Cerebellar cortex (tissue), 1 donor: ENCODE results near the gene PORCN.

ENCODE experiments used
- DNase-seq: peaks from one replicate; pipeline ENCODE4 v3.0.0-alpha.2; 2015; ENCODE audit warnings: low spot score

Gene PORCN

DNA sequence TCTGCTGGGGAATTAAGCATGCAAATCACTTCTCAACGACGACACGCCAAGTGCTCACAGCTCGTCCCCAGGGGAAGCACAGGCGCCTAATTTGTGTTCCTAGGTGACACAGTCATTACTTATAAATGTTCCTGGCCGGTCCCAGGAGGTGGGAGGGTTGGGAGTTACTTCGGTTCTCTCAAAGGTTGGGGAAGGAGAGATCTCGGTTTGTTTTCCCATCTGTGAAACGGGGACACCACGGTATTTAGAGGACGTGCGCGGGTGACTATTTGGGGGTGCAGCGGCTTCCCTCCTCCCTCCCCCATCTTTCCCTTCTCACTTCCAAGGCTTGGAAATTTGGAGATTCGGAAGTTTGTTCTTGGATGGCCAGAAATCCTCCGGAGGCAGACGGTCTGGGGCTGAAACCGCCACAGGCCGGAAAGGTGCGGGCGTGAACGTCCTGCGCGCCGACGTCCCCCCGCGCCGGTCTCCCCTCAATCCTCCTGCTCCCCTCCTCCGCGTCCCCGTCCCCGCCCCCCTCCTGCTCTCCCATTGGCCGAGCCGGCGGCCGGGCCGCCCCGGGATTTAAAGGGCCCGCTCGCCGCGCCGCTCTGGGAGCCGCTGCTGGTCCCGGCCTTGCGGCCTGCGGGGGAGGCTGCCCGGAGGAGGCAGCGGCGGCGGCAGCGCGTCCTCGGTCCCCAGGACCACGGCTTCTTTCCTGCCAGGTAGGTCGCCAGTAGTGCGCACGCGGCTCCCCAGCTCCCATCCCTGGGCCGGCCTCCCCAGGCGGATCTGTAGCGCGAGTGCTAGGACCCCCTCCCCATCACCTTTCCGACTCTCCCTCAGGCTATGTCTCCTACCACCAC is at the start of gene PORCN:
Gene PORCN (plus strand): TSS at position 593 of the 845 bp plus-strand sequence. CDS start 829 bp downstream, outside the sequence.
- peak; percentile 75 for DNase-seq

DNA sequence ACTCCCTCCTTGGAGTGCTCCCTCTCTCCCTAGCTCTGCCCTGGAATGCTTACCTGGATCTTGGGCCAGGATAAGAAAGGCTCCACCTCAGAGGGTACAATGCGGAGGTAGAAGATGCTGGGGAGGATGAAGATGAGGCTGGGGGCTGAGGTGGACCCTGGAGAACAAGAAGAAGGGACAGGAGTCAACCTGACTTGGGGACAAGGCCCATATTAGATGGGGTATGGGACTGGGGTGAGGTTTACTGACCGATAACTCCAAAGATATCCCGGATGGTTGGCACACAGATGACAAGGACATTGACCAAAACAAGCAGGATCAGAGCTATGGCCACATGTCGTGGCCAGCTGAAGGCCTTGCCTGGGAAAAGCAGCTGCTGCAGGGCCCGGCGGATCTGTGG is 49.3 kb upstream of the PORCN start:
- no peak for DNase-seq

- DNase-seq = no peak
Measured at GRCh38 chrX:48460031-48460430, 48.8 kb upstream of the PORCN start.

- DNase-seq = no peak
Measured at GRCh38 chrX:48460606-48461005, 48.2 kb upstream of the PORCN start.

- DNase-seq = no peak
Measured at GRCh38 chrX:48461830-48462229, 47.0 kb upstream of the PORCN start.

GRCh38 chrX:48465336-48465933 is 43.4 kb upstream of the PORCN start:
- no peak for DNase-seq

DNA sequence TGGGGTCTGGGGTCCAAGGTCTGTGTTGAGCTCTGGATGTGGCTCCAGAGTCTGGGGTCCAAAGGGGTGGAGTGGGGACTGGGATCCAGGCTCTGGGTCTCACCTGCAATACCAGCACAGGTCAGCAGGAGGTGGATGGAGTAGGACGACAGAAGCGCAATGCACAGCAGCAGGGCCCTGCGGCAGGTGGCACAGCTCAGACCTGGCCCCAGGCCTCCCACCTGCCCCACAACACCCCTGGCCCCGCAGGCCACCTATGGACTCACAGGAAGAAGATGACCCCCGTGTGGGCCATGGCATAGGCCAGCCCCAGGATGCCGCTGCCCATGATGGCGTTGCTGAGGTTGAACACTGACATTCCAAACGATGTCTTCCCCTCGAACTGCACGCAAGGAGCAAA is 42.1 kb upstream of the PORCN start:
- DNase-seq = no peak

DNA sequence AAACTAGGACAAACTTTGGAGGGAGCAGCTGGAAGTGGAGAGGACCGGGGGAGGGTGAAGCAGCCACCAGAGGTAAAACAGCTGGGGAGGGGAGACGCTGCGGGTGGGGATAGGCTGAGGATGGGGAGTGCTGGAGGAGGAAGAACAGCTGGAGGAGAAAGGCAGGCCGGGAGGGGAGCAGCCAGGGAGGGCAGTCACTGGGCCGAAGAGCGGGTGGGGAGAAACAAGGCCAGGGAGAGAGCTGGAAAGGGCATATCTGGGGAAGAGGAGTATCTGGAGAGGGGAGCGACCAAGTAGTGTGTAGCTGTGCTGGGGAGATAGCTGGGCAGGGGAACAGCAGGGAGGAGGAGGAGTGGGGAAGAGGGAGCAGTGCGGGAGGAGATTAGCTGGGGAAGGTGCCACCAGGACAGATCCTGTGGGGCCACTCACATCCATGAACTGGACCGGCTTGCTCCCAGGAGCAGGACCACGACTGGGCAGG is 41.5 kb upstream of the PORCN start:
- no peak for DNase-seq

GRCh38 chrX:48468247-48468671 is 40.5 kb upstream of the PORCN start:
- DNase-seq = no peak

- no peak for DNase-seq
Measured at GRCh38 chrX:48468693-48469691, 39.8 kb upstream of the PORCN start.

GRCh38 chrX:48470110-48470832 is 38.5 kb upstream of the PORCN start, which contains the start of gene SLC38A5:
Gene SLC38A5, minus strand, starts transcription at chrX:48470260. Its CDS starts 2,336 bp downstream, at chrX:48467924.
- no peak for DNase-seq

- no peak for DNase-seq
Measured at GRCh38 chrX:48470833-48471118, 38.0 kb upstream of the PORCN start.

DNA sequence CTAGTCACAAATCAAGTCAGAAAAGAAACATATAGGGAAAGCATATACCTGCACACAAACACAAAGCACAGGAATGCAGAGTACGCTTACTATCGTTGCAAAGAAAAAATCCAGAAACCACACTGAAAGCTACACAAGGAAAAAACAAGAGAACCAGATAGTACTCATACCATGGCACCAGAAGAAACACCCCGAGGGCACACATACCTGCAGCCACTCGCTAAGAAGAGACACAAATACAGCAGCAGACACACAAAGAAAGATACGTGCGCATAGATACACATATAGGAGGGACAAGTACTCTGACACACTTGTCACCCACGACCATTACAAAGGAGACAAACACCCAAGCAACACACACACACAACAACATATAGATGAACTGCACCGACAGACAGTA is 37.3 kb upstream of the PORCN start:
- DNase-seq = no peak

- DNase-seq = no peak
Measured at GRCh38 chrX:48472225-48472624, 36.6 kb upstream of the PORCN start.

GRCh38 chrX:48472851-48473703 is 35.7 kb upstream of the PORCN start:
- DNase-seq = no peak

DNA sequence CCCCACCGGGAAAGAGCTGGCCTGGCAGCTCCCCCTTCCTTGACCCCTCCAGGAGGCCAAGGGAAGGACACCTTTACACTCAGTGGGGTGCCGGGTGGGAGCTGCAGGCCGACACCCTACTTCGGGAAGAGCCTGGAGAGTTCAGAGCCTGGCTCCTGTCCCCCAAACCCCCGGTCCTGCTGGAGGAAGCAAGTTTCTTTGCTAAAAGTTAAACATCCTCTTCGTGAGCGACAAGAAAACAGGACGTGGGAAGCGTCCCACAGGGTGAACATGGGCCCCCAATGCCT is 35.1 kb upstream of the PORCN start:
- no peak for DNase-seq

- no peak for DNase-seq
Measured at GRCh38 chrX:48474127-48474526, 34.7 kb upstream of the PORCN start.

DNA sequence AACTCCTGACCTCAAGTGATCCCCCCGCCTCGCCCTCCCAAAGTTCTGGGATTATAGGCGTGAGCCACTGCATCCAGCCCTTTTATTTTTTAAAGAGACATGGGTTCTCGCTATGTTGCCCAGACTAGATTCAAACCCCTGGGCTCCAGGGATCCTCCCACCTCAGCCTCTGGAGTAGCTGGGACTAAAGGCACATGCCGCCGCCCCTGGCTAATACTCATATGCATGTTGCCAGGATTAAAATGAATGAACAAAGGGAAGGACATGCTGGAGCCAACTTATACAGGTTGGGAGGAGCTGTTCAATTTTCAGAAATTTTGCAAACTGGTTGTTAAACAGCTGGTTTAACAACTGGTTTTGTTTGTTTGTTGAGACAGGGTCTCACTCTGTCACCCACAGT is 34.2 kb upstream of the PORCN start:
- no peak for DNase-seq

- no peak for DNase-seq
Measured at GRCh38 chrX:48475296-48475695, 33.5 kb upstream of the PORCN start.

- peak; percentile 94 for DNase-seq
Measured at GRCh38 chrX:48475774-48476577, 32.8 kb upstream of the PORCN start, which contains the start of gene FTSJ1. Gene FTSJ1, plus strand, starts transcription at chrX:48476199. Its CDS starts 1,849 bp downstream, at chrX:48478048.
